SK-N-SH (cell line): ENCODE results near the gene SNN. TPM values are rescaled to one million over a fixed set of nuclear protein-coding genes. Genes with fewer than 3 reads are reported as not detected.

Source experiments
- CTCF ChIA-PET: fragments of 300-600, 350-600 bp; formaldehyde crosslinking; extraction: SDS; loops from one replicate; lab custom pipeline; 2021; lab: Yijun Ruan, JAX
- POLR2A ChIA-PET: fragments of 350-600 bp; sonication (Branson Sonifier 250); formaldehyde crosslinking; extraction: SDS; loops from one replicate; lab custom pipeline; 2020; ENCODE audit warnings: antibody characterized with exemption, inconsistent platforms; lab: Yijun Ruan, JAX
- DNase-seq: peaks from one replicate; pipeline ENCODE4 v3.0.0; 2012
- H2AFZ ChIP-seq: fragments of 200-600 bp; sonication (generic); 2 replicates; pipeline ENCODE4 v1.8.1; 2016; ENCODE audit warnings: antibody characterized with exemption, mild to moderate bottlenecking, low read depth
- H3F3A ChIP-seq: fragments of 200-600 bp; sonication (generic); replicated peaks from 2 replicates; pipeline ENCODE3; 2016; ENCODE audit warnings: antibody characterized with exemption, mild to moderate bottlenecking; ENCODE audit not compliant: insufficient read depth
- H3K27ac ChIP-seq, 2 experiments: fragments of 200-500 bp in 1 of 2; fragments of 200-600 bp in 1 of 2; sonication (Bioruptor generic) in 1 of 2; sonication (generic), shearing (Covaris generic) in 1 of 2; 2 replicates each; pipeline versions ENCODE4 v1.5.1 to v1.6.1; 2014 to 2016; ENCODE audit warnings: low read depth in 2 of 2, inconsistent platforms in 1 of 2, low read length in 1 of 2, mild to moderate bottlenecking in 1 of 2, mixed read lengths in 1 of 2
- H3K27me3 ChIP-seq: fragments of 200-600 bp; sonication (generic), shearing (Covaris generic); 2 replicates; pipeline ENCODE4 v1.6.1; 2016; ENCODE audit warnings: mixed run types; ENCODE audit not compliant: insufficient read depth
- H3K36me3 ChIP-seq, 2 experiments: fragments of 200-500 bp in 1 of 2; fragments of 200-600 bp in 1 of 2; sonication (Bioruptor generic) in 1 of 2; sonication (generic) in 1 of 2; replicated peaks in 1 of 2; 2 replicates each; pipeline versions ENCODE3 to v1.5.1; 2014 to 2016; ENCODE audit warnings: low read length in 1 of 2, mild to moderate bottlenecking in 1 of 2; ENCODE audit not compliant: insufficient read depth in 2 of 2, control insufficient read depth in 1 of 2
- H3K4me1 ChIP-seq, 2 experiments: fragments of 200-500 bp in 1 of 2; fragments of 200-600 bp in 1 of 2; sonication (Bioruptor generic) in 1 of 2; sonication (generic), shearing (Covaris generic) in 1 of 2; 2 replicates each; pipeline versions ENCODE4 v1.5.1 to v1.6.1; 2014 to 2016; ENCODE audit warnings: low read depth in 1 of 2, low read length in 1 of 2, mixed run types in 1 of 2; ENCODE audit not compliant: insufficient read depth in 2 of 2, control insufficient read depth in 1 of 2
- H3K4me2 ChIP-seq: fragments of 200-600 bp; sonication (generic), shearing (Covaris generic); 2 replicates; pipeline ENCODE4 v1.6.1; 2017; ENCODE audit warnings: mixed run types
- H3K4me3 ChIP-seq, 2 experiments: fragments of 200-500 bp in 1 of 2; fragments of 200-600 bp in 1 of 2; sonication (Bioruptor generic) in 1 of 2; sonication (generic), shearing (Covaris generic) in 1 of 2; 2 replicates each; pipeline versions ENCODE4 v1.5.1 to v1.8.1; 2014 to 2016; ENCODE audit warnings: low read depth in 2 of 2, inconsistent platforms in 1 of 2, low read length in 1 of 2, mild to moderate bottlenecking in 1 of 2, mixed read lengths in 1 of 2, moderate library complexity in 1 of 2
- H3K79me2 ChIP-seq: fragments of 200-600 bp; sonication (generic); 2 replicates; pipeline ENCODE4 v1.8.1; 2017; ENCODE audit warnings: mild to moderate bottlenecking; ENCODE audit not compliant: insufficient read depth
- H3K9ac ChIP-seq: fragments of 200-600 bp; sonication (generic); 2 replicates; pipeline ENCODE4 v1.6.1; 2017; ENCODE audit warnings: mixed run types
- H3K9me2 ChIP-seq: fragments of 200-600 bp; sonication (generic); 2 replicates; pipeline ENCODE4 v1.6.1; 2017; ENCODE audit warnings: mixed run types
- H3K9me3 ChIP-seq: fragments of 200-600 bp; sonication (generic); 2 replicates; pipeline ENCODE4 v1.6.1; 2017; ENCODE audit warnings: mixed run types, mild to moderate bottlenecking, moderate library complexity
- H4K20me1 ChIP-seq: fragments of 200-600 bp; sonication (generic); 2 replicates; pipeline ENCODE4 v1.6.1; 2017; ENCODE audit warnings: mild to moderate bottlenecking, mixed run types; ENCODE audit not compliant: insufficient read depth
- ELF1 ChIP-seq: IDR thresholded peaks from 2 replicates; pipeline ENCODE4 v1.4.0; 2012
- EP300 ChIP-seq, 2 experiments: IDR thresholded peaks; 2 replicates each; pipeline versions ENCODE4 v1.4.0 to v1.6.1; 2012; ENCODE audit warnings: borderline replicate concordance in 1 of 2, low read depth in 1 of 2, low read length in 1 of 2
- GABPA ChIP-seq: IDR thresholded peaks from 2 replicates; pipeline ENCODE4 v1.4.0; 2012; ENCODE audit warnings: low read depth, mild to moderate bottlenecking
- GATA2 ChIP-seq: sonication (generic); formaldehyde crosslinking; IDR thresholded peaks from 2 replicates; pipeline ENCODE4 v1.5.0; 2020; ENCODE audit warnings: mild to moderate bottlenecking, missing genetic modification reagents
- NFIC ChIP-seq: IDR thresholded peaks from 2 replicates; pipeline ENCODE4 v1.4.0; 2012; ENCODE audit warnings: borderline replicate concordance
- REST ChIP-seq: IDR thresholded peaks from 2 replicates; pipeline ENCODE4 v1.6.1; 2012; ENCODE audit warnings: mild to moderate bottlenecking, low read depth, low read length, moderate library complexity
- RFX5 ChIP-seq: IDR thresholded peaks from 2 replicates; pipeline ENCODE4 v1.6.1; 2012; ENCODE audit warnings: mild to moderate bottlenecking, improper control_type of control experiment, low read length
- SMC3 ChIP-seq: IDR thresholded peaks from 2 replicates; pipeline ENCODE4 v1.6.1; 2012; ENCODE audit warnings: low read depth, low read length, improper control_type of control experiment
- YY1 ChIP-seq: IDR thresholded peaks from 2 replicates; pipeline ENCODE4 v1.4.0; 2012; ENCODE audit warnings: low read depth, mild to moderate bottlenecking
- WGBS: methylation state at CpG from one replicate; pipeline ENCODE4 v1.1.6; 2017; ENCODE audit warnings: low lambda C conversion rate; 5-methylcytosine and 5-hydroxymethylcytosine counted together
- polyA plus RNA-seq, 3 experiments: library from polyadenylated mRNA; depleted of rRNA; stranded (reverse); fragments of >200 nt; gene quantifications; 2 replicates each; pipeline ENCODE4 v1.2.3, GENCODE V29; 2012
- TF ChIP-seq, protein P1 (sequence below): fragments of 200-600 bp; sonication (generic); IDR thresholded peaks from 2 replicates; pipeline ENCODE4 v1.6.1; 2017; ENCODE audit warnings: antibody characterized with exemption, mild to moderate bottlenecking, moderate library complexity
- TF ChIP-seq, protein P2 (sequence below): IDR thresholded peaks from 2 replicates; pipeline ENCODE4 v1.4.0; 2012; ENCODE audit warnings: low read depth, borderline replicate concordance
- TF ChIP-seq, protein P3 (sequence below): IDR thresholded peaks from 2 replicates; pipeline ENCODE4 v1.4.0; 2012; ENCODE audit warnings: low read depth

Gene SNN
- polyA plus RNA-seq, 1 of the 3 experiments (the other 2 are of a cell fraction), result 15.4 TPM

- H3K36me3 ChIP-seq, result peaks cover 12 to 40% of the 10 kb centered on the region in 2 experiments
- H4K20me1 ChIP-seq, result peaks cover 7% of the 10 kb centered on the region; the same call in 1 of the 2 replicates
- H3K9me3 ChIP-seq, result no peaks in the 10 kb centered on the region
- ChIA-PET CTCF (interaction anchor here (1.0 to 2.8 kb wide), 5 partner anchors 9 to 742 kb away, joined by 4 to 16 read pairs (median 7); no protein-coding TSS in a partner anchor), POLR2A (no interaction called here)
- H3K4me3 ChIP-seq, result no peak overlapping the region
- WGBS, result 98% methylated on average over 5 of the region's 5 CpGs
- H3K27ac ChIP-seq, result no peak overlapping the region
- no peak overlapping the region for H3K4me2 ChIP-seq
- H2AFZ ChIP-seq, result no peak overlapping the region
- H3K4me1 ChIP-seq, result peaks cover 6% of the 10 kb centered on the region in 2 experiments; a peak in 2 of 4 replicates
- DNase-seq, result no peak
- TF ChIP-seq ELF1 (no peak), REST (no peak), NFIC (no peak), GATA2 (no peak), SMC3 (no peak), YY1 (no peak), RFX5 (no peak), GABPA (no peak), EP300 (IDR thresholded peaks at IDR 0.05; ENCODE audit: borderline replicate concordance in 1 of 2, low read depth in 1 of 2, low read length in 1 of 2) (no peak)
- TF ChIP-seq, protein P1, sequence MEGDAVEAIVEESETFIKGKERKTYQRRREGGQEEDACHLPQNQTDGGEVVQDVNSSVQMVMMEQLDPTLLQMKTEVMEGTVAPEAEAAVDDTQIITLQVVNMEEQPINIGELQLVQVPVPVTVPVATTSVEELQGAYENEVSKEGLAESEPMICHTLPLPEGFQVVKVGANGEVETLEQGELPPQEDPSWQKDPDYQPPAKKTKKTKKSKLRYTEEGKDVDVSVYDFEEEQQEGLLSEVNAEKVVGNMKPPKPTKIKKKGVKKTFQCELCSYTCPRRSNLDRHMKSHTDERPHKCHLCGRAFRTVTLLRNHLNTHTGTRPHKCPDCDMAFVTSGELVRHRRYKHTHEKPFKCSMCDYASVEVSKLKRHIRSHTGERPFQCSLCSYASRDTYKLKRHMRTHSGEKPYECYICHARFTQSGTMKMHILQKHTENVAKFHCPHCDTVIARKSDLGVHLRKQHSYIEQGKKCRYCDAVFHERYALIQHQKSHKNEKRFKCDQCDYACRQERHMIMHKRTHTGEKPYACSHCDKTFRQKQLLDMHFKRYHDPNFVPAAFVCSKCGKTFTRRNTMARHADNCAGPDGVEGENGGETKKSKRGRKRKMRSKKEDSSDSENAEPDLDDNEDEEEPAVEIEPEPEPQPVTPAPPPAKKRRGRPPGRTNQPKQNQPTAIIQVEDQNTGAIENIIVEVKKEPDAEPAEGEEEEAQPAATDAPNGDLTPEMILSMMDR, result no peak
- TF ChIP-seq, protein P2, sequence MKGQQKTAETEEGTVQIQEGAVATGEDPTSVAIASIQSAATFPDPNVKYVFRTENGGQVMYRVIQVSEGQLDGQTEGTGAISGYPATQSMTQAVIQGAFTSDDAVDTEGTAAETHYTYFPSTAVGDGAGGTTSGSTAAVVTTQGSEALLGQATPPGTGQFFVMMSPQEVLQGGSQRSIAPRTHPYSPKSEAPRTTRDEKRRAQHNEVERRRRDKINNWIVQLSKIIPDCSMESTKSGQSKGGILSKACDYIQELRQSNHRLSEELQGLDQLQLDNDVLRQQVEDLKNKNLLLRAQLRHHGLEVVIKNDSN, result no peak
- TF ChIP-seq, protein P3, sequence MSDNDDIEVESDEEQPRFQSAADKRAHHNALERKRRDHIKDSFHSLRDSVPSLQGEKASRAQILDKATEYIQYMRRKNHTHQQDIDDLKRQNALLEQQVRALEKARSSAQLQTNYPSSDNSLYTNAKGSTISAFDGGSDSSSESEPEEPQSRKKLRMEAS, result no peak
- H3F3A ChIP-seq, result peaks cover 10% of the 10 kb centered on the region
- no peaks in the 10 kb centered on the region for H3K27me3 ChIP-seq
- no peaks in the 10 kb centered on the region for H3K9me2 ChIP-seq
- peaks cover 40% of the 10 kb centered on the region for H3K79me2 ChIP-seq
- no peak overlapping the region for H3K9ac ChIP-seq
Measured at GRCh38 chr16:11706180-11706742, 38.0 kb downstream of the SNN start.
